BJ (cell line): ENCODE results near the gene CREB1. TPM values are rescaled to one million over a fixed set of nuclear protein-coding genes. Genes with fewer than 3 reads are reported as not detected.

Experiments used
- CTCF ChIA-PET: fragments of 350-600 bp; formaldehyde crosslinking; extraction: SDS; loops from one replicate; lab custom pipeline; 2021; ENCODE audit warnings: antibody characterized with exemption, inconsistent platforms; lab: Yijun Ruan, JAX
- POLR2A ChIA-PET: fragments of 300-600 bp; sonication (Branson Sonifier 250); formaldehyde crosslinking; extraction: SDS; loops from one replicate; lab custom pipeline; 2021; ENCODE audit warnings: antibody characterized with exemption; lab: Charles Lee
- DNase-seq: peaks from one replicate; pipeline ENCODE4 v3.0.0-alpha.2; 2011; ENCODE audit warnings: low read depth
- H3K27me3 ChIP-seq: 2 replicates; pipeline ENCODE4 v1.6.0; 2011; ENCODE audit warnings: low read length; ENCODE audit not compliant: control insufficient read depth, insufficient read depth
- H3K36me3 ChIP-seq: 2 replicates; pipeline ENCODE4 v1.5.1; 2011; ENCODE audit warnings: low read length; ENCODE audit not compliant: control insufficient read depth, insufficient read depth
- H3K4me3 ChIP-seq: 2 replicates; pipeline ENCODE4 v1.5.1; 2011; ENCODE audit warnings: low read depth, mild to moderate bottlenecking, control low read depth, low read length
- polyA plus RNA-seq: library from polyadenylated mRNA; depleted of rRNA; stranded (reverse); fragments of >200 nt; gene quantifications from 2 replicates; pipeline ENCODE4 v1.2.3, GENCODE V29; 2011
- TF ChIP-seq, protein P1 (sequence below): IDR thresholded peaks from 2 replicates; pipeline ENCODE4 v1.5.1; 2011; ENCODE audit warnings: low read depth, mild to moderate bottlenecking, control low read depth, inconsistent platforms, low read length, moderate library complexity; ENCODE audit not compliant: insufficient read depth

Gene CREB1
- polyA plus RNA-seq, 1 experiment: 44.4 TPM

GRCh38 chr2:207483477-207483876, 46.3 kb upstream of the CREB1 start:
- H3K4me3 ChIP-seq: no peak overlapping the region
- POLR2A ChIA-PET: no interaction called here
- TF ChIP-seq, protein P1, sequence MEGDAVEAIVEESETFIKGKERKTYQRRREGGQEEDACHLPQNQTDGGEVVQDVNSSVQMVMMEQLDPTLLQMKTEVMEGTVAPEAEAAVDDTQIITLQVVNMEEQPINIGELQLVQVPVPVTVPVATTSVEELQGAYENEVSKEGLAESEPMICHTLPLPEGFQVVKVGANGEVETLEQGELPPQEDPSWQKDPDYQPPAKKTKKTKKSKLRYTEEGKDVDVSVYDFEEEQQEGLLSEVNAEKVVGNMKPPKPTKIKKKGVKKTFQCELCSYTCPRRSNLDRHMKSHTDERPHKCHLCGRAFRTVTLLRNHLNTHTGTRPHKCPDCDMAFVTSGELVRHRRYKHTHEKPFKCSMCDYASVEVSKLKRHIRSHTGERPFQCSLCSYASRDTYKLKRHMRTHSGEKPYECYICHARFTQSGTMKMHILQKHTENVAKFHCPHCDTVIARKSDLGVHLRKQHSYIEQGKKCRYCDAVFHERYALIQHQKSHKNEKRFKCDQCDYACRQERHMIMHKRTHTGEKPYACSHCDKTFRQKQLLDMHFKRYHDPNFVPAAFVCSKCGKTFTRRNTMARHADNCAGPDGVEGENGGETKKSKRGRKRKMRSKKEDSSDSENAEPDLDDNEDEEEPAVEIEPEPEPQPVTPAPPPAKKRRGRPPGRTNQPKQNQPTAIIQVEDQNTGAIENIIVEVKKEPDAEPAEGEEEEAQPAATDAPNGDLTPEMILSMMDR: no peak
- CTCF ChIA-PET: no interaction called here
- H3K36me3 ChIP-seq: no peaks in the 10 kb centered on the region
- DNase-seq: no peak
- H3K27me3 ChIP-seq: no peaks in the 10 kb centered on the region

DNA sequence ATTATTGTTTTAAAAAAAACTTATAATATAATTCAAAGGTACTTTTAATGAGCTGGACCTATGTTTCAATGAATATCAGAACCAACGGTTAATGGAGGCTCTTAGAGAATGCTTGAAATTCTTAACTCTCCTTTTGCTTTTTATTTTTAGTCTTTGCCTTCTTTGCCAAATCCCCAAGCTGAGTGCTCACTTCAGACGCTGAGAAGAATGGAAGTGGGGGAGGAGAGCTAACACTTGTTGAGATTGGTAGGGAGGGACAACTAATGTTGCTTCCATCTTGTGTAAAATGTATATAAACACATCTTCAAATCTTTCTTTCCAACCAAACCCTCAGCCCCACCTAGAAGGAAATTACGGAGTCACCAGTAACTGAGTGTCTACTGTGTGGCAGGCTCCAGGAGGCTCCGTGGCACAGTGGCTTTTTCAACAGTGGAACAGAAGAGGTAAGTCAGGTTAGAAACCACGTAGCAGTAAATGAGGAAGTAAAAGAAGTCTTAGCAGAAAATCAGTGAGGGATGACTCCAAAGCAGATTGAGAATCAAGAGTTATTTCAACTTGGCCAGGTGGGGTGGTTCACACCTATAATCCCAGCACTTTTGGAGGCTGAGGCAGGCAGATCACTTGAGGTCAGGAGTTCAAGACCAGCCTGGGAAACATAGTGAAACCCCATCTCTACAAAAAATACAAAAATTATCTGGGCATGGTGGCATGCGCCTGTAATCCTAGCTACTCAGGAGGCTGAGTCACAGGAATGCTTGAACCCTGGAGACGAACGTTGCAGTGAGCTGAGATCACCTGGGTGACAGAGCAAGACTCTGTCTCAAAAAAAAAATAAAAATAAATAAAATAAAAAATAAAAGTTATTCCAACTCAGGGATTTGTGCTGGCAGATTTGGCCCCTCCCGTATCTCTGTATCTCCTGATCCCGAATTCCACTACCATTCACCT, 45.0 kb upstream of the CREB1 start:
- DNase-seq: no peak
- CTCF ChIA-PET: interaction anchor here (1.1 kb wide), 1 partner anchor 9 kb away, joined by 4 read pairs; no protein-coding TSS in a partner anchor
- TF ChIP-seq, protein P1: no peak

DNA sequence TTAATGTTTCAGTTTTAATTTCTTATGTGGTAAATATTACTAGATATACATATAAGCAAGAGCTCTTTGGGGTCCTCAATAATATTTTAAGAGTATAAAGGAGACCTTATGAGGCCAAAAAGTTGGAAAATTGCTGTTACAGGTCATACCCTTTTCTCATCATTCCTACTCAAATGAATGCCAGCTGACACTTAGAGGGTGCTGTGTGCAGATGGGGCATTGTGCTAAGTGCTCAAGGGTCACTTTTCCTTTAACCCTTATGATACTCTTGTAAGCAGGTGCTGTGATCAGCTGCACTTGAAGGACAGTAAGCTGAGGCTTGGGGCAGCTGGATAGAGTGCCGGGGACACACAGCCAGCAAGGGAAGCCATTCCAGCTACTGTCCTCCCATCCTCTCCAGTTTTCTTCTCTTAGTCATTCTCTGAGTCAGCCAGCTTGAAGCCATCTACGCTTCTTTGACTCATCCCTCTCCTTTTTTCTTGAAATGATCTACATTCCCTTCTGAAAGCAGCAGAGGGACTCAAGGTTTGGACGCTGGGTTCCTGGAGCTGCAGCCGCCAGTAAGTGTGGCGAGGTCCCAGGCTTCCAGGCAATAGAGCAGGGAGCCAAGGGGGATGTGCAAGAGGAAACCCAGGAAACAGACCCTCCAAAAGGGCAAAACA, 42.0 kb upstream of the CREB1 start:
- DNase-seq: peak; percentile 73
- CTCF ChIA-PET: interaction anchor here (0.6 to 1.7 kb wide), 5 partner anchors 14 to 240 kb away, joined by 3 to 4 read pairs (median 3); partner anchors contain the start of gene METTL21A
- H3K27me3 ChIP-seq: no peaks in the 10 kb centered on the region
- TF ChIP-seq, protein P1: peak; percentile 59
- POLR2A ChIA-PET: interaction anchor here (0.6 kb wide), 1 partner anchor 17 kb away, joined by 9 read pairs; no protein-coding TSS in a partner anchor
- H3K36me3 ChIP-seq: no peaks in the 10 kb centered on the region
- H3K4me3 ChIP-seq: no peak overlapping the region

More for the DNA sequence above, 45.0 kb upstream of the CREB1 start:
- no peak overlapping the region for H3K4me3 ChIP-seq
- H3K27me3 ChIP-seq: no peaks in the 10 kb centered on the region
- H3K36me3 ChIP-seq: no peaks in the 10 kb centered on the region
- POLR2A ChIA-PET: interaction anchor here (0.6 kb wide), 1 partner anchor 386 kb away, joined by 10 read pairs; no protein-coding TSS in a partner anchor

- DNase-seq: no peak
- Histone ChIP-seq H3K36me3 (no peaks in the 10 kb centered on the region), H3K27me3 (no peaks in the 10 kb centered on the region), H3K4me3 (no peak overlapping the region)
- CTCF ChIA-PET: no interaction called here
- POLR2A ChIA-PET: no interaction called here
- TF ChIP-seq, protein P1: no peak
These were observed 40.5 kb upstream of the CREB1 start for GRCh38 chr2:207489251-207489650.

GRCh38 chr2:207490441-207490840, 39.3 kb upstream of the CREB1 start:
- TF ChIP-seq, protein P1: no peak
- H3K36me3 ChIP-seq: no peaks in the 10 kb centered on the region
- POLR2A ChIA-PET: no interaction called here
- H3K27me3 ChIP-seq: no peaks in the 10 kb centered on the region
- CTCF ChIA-PET: no interaction called here
- H3K4me3 ChIP-seq: no peak overlapping the region
- no peak for DNase-seq
